DOHH2 (cell line): ENCODE measurements around the gene BNC2.

Experiments
- H3F3A ChIP-seq: fragments of 200-600 bp; sonication (generic), shearing (Covaris generic); 2 replicates; pipeline ENCODE4 v1.6.0; 2016; ENCODE audit warnings: antibody characterized with exemption, mild to moderate bottlenecking; ENCODE audit not compliant: control insufficient read depth, insufficient read depth
- H3K27ac ChIP-seq: fragments of 200-600 bp; sonication (generic); 2 replicates; pipeline ENCODE4 v1.5.1; 2014; ENCODE audit warnings: low read depth, mild to moderate bottlenecking, low read length, moderate library complexity
- H3K27me3 ChIP-seq: fragments of 200-600 bp; sonication (generic); 2 replicates; pipeline ENCODE4 v1.6.1; 2014; ENCODE audit warnings: mild to moderate bottlenecking, low read length, mixed read lengths; ENCODE audit not compliant: control insufficient read depth
- H3K36me3 ChIP-seq: fragments of 200-600 bp; sonication (generic); 2 replicates; pipeline ENCODE4 v1.6.1; 2014; ENCODE audit warnings: mild to moderate bottlenecking, low read length, moderate library complexity, mixed read lengths; ENCODE audit not compliant: control insufficient read depth
- H3K4me1 ChIP-seq: fragments of 200-600 bp; sonication (generic); 2 replicates; pipeline ENCODE4 v1.6.1; 2014; ENCODE audit warnings: mild to moderate bottlenecking, low read length, mixed read lengths; ENCODE audit not compliant: control insufficient read depth
- H3K4me2 ChIP-seq: fragments of 200-600 bp; sonication (generic); 2 replicates; pipeline ENCODE4 v1.6.0; 2014; ENCODE audit warnings: mild to moderate bottlenecking, low read length, moderate library complexity
- H3K4me3 ChIP-seq: fragments of 200-600 bp; sonication (generic); 2 replicates; pipeline ENCODE4 v1.5.1; 2014; ENCODE audit warnings: mild to moderate bottlenecking, low read length, mixed read lengths
- H3K79me2 ChIP-seq: fragments of 200-600 bp; sonication (generic); 2 replicates; pipeline ENCODE4 v1.6.1; 2014; ENCODE audit warnings: mild to moderate bottlenecking, low read length, mixed read lengths; ENCODE audit not compliant: control insufficient read depth
- H3K9me2 ChIP-seq: fragments of 200-600 bp; sonication (generic); replicated peaks from 2 replicates; pipeline ENCODE4 v1.6.1; 2014; ENCODE audit warnings: mild to moderate bottlenecking, low read length, mixed read lengths; ENCODE audit not compliant: control insufficient read depth
- H3K9me3 ChIP-seq: fragments of 200-600 bp; sonication (generic); 2 replicates; pipeline ENCODE4 v1.6.1; 2014; ENCODE audit warnings: antibody characterized with exemption, low read length, mixed read lengths; ENCODE audit not compliant: control insufficient read depth, insufficient read depth
- H4K20me1 ChIP-seq: fragments of 200-600 bp; sonication (generic); 2 replicates; pipeline ENCODE4 v1.6.0; 2014; ENCODE audit warnings: low read depth, mild to moderate bottlenecking, antibody characterized with exemption, low read length, moderate library complexity; ENCODE audit not compliant: control insufficient read depth, insufficient read depth
- CTCF ChIP-seq: fragments of 200-600 bp; sonication (generic); IDR thresholded peaks from one replicate; pipeline ENCODE4 v1.5.1; 2014; ENCODE audit warnings: antibody characterized with exemption, mild to moderate bottlenecking, low read depth, low read length; ENCODE audit not compliant: poor library complexity, severe bottlenecking
- EZH2phosphoT487 ChIP-seq: fragments of 200-600 bp; sonication (generic); IDR thresholded peaks from 2 replicates; pipeline ENCODE4 v1.6.1; 2017; ENCODE audit warnings: borderline replicate concordance, mild to moderate bottlenecking, antibody characterized with exemption, low read length, moderate library complexity, mixed read lengths

Gene BNC2

GRCh38 chr9:16642421-16643109 lies 227.9 kb downstream of the BNC2 start:
- Histone ChIP-seq H3K27me3 (no peaks in the 10 kb centered on the region), H3K79me2 (no peaks in the 10 kb centered on the region), H3K9me2 (no peaks in the 10 kb centered on the region), H3K9me3 (no peaks in the 10 kb centered on the region), H3K27ac (no peak overlapping the region), H3K4me1 (no peaks in the 10 kb centered on the region), H4K20me1 (no peaks in the 10 kb centered on the region), H3K4me3 (no peak overlapping the region), H3F3A (no peaks in the 10 kb centered on the region), H3K36me3 (no peaks in the 10 kb centered on the region), H3K4me2 (no peak overlapping the region)
- TF ChIP-seq EZH2phosphoT487 (no peak), CTCF (no peak)

- Histone ChIP-seq H3K79me2 (no peaks in the 10 kb centered on the region), H3K27me3 (no peaks in the 10 kb centered on the region), H3K4me2 (no peak overlapping the region), H4K20me1 (no peaks in the 10 kb centered on the region), H3K9me3 (no peaks in the 10 kb centered on the region), H3K9me2 (no peaks in the 10 kb centered on the region), H3F3A (no peaks in the 10 kb centered on the region), H3K4me1 (no peaks in the 10 kb centered on the region), H3K4me3 (no peak overlapping the region), H3K27ac (no peak overlapping the region), H3K36me3 (no peaks in the 10 kb centered on the region)
- TF ChIP-seq CTCF (no peak), EZH2phosphoT487 (no peak)
These were observed 229.8 kb downstream of the BNC2 start for GRCh38 chr9:16640649-16641048.

- no peak overlapping the region for H3K4me2 ChIP-seq
- no peaks in the 10 kb centered on the region for H3F3A ChIP-seq
- no peaks in the 10 kb centered on the region for H4K20me1 ChIP-seq
- TF ChIP-seq EZH2phosphoT487 = no peak
- TF ChIP-seq CTCF = no peak
- H3K9me3 ChIP-seq = no peaks in the 10 kb centered on the region
- no peaks in the 10 kb centered on the region for H3K79me2 ChIP-seq
- no peaks in the 10 kb centered on the region for H3K27me3 ChIP-seq
- H3K36me3 ChIP-seq = no peaks in the 10 kb centered on the region
- no peak overlapping the region for H3K27ac ChIP-seq
- H3K4me3 ChIP-seq = no peak overlapping the region
- no peaks in the 10 kb centered on the region for H3K4me1 ChIP-seq
- no peaks in the 10 kb centered on the region for H3K9me2 ChIP-seq
These were observed 230.8 kb downstream of the BNC2 start for GRCh38 chr9:16639644-16640043.
